ENCODE results near the gene CCNQ.
A peak's percentile ranks its signal among the peaks of the same experiment; 100 is the strongest.
"Not testable (repeated sequence)": the region's sequence is repeated elsewhere in the genome, so short reads cannot be mapped to it uniquely, and the experiment has no call there.

The CCNQ gene

DNA sequence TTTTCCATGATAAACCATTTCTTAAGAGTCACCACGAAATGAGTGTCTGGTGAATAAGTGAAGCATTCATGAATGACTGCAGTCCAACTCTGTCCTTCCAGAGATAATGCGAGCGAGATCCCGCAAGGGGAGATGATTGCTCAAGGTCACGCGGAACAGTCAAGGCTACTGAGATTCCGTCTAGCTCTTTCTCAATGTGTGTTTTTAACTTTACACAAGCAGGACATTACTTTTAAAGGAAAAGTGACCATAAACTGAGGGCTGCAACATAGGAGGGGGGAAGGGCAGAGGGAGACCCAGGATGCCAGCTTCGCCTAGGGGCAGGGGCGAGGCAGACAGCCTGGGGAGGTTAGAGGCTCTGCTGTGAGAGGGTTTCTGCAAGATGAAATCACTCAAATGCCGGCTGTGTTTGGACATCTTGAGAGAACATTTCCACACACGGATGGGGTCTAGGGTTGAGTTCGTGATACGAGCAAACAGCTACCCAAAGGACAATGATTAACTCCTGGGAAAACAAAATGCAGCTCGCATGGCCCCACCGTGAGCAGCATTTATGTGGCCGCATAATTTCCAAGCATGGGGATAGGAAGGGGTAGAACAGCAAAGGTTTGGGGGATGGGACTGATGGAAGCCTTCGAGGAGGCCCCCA lies 23.8 kb upstream of the CCNQ start:
- DNase-seq: no peak

DNA sequence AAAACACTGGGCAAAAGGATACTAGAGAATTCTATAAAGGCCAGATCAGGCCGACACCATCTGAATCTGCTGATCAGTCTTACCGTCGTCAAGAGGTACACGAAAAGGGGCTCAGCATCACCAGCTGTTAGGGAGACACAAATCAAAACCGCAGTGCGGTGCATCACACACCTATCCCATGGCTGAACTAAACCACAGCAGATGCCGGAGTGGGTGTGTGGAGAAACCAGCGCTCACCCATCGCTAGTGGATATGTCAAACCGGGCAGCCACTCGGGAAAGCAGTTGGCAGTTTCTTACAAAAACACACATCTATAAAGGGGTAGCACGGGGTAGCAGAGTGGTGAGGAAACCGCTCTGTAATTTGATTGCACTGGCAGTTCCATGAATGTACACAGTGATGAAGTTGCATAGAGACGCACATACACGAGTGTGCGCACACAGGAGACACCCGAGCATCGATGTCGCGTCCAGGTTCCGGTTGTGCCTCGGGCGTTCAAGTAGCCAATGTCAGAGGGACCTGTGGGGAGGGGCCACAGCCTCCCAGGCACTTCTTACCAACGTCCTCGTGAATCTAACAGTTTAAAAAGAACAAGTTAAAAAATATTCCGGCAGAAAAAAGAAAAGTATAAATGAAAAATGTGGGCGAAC lies 23.1 kb upstream of the CCNQ start:
- DNase-seq: no peak

DNA sequence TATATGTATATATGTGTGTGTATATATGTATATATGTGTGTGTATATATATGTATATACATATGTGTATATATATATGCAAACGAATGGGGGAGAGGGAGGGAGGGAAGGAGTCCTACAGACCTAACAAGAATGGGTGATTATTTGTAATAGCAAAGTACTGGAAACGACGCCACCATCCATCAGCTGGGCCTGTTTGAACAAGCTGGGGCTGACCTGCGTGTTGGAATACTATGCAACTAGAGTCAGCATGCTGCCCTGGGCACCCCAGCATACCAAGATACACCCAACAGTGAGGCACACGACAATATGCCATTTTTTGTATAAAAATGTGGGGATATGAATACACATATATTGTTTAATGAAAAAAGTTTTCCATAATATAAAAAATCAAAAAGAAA lies 21.6 kb upstream of the CCNQ start:
- DNase-seq: no peak

- DNase-seq: no peak
These were observed 15.9 kb upstream of the CCNQ start for GRCh38 chrX:153614818-153615217.

DNA sequence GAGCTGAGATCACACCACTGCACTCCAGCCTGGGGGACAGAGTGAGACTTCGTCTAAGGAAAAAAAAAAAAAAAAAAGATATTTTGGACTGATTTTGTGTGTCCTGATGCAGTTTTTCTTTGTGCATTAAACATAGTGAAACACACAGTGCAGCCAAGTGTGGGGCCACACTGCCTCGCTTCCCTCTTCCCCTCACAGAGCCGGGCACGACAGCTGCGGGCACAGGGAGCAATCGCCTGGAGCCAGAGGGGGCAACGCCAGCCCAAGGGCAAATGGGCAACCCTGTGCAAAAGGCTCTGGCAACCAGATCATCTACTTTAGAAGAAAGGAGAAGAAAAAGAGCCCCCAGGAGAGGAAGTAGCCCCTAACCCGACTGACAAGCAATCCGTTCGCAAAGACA lies 13.5 kb upstream of the CCNQ start:
- no peak for DNase-seq

GRCh38 chrX:153611298-153612095 lies 12.6 kb upstream of the CCNQ start:
- no peak for DNase-seq

- DNase-seq: no peak
These were observed 11.9 kb upstream of the CCNQ start for GRCh38 chrX:153610836-153611213.

GRCh38 chrX:153609917-153610835 lies 11.2 kb upstream of the CCNQ start:
- DNase-seq: no peak

GRCh38 chrX:153608806-153609205 lies 9.9 kb upstream of the CCNQ start:
- no peak for DNase-seq

DNA sequence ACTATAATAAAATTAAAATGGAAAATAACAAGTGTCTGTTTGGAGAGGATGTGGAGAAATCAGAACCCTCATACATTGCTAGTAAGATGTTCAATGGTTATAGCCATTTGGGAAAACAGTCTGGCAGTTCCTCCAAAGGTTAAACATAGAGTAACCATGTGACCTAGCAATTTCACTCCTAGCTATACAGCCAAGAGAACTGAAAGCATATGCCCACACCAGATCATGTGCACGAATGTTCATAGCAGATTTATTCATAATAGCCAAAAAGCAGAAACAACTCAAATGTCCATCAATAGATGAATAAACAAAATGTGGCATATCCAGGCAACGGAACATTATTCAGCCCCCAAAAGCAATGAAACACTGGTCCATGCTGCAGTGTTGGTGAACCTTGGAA lies 9.4 kb upstream of the CCNQ start:
- no peak for DNase-seq

DNA sequence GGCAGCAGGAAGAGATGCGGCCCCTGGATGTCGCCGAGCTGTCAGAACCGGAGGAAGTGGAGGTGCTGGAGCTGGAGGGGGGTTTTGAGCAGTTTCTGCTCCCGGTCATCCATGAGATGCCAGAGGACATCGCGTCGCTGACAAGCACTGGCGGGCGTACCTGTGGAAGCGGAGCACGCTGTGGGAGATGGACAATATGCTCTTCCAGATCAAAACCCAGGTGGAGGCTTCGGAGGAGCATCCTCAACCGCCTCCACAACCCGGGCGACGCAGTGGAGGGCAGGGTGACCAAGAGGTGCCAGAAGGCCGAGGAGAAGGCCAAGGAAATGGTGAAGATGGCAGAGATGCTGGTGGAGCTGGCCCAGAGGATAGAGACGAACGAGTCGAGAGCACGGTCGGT lies 7.6 kb upstream of the CCNQ start:
- no peak for DNase-seq

DNA sequence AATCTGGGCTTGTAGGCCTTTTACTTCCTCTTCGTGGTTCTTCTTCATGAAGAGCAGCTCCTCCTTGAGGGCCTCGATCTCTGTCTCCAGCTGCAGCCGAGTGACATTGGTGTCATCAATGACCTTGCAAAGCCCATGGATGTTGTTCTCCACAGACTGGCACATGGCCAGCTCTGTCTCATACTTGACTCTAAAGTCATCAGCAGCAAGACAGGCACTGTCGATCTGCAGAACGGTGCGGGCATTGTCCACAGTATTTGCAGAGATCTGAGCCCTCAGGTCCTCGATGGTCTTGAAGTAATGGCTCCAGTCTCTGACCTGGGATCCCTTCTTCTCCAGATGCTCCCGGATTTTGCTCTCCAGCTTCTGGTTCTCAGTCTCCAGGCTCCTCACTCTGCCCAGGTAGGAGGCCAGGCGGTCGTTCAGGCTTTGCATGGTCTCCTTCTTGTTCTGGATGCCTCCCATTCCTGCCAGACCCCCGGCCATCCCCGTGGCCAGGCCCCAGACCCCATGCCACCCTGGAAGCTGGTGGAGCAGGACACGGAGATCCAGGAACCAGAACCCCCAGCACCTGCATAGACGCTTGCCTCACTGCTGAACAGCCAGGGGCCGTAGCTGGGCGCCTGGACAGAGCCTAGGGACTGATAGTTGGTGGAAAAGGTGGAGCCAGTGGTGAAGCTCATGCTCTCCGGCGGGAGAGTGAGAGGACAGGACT lies 5.9 kb upstream of the CCNQ start:
- not testable (repeated sequence) for DNase-seq

DNA sequence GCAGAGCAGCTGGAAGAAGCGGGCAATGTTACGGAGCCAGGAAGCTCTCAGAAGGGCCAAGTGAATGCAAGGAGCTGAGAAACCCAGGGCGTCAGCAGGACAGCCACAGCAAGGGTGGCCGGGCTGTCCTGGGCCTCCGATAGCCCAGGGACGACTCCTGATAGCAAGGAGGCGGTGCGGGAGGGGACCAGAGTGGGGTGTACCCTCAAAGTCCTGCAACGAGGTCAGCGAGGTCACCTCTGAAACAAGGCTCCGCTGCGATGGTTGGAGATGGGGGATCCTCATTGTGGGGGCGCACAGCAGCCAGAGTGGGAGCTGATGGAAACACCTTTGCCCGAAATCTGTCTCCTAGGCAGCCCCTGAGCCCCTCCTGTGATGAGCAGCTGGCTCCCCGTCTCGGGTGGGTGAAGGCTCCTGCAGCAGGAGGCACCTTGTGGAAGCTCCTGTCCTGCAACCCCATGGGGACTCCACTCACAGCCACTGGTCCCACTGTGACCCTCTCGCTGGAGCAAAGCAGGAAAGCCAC lies 4.3 kb upstream of the CCNQ start:
- DNase-seq: no peak

DNA sequence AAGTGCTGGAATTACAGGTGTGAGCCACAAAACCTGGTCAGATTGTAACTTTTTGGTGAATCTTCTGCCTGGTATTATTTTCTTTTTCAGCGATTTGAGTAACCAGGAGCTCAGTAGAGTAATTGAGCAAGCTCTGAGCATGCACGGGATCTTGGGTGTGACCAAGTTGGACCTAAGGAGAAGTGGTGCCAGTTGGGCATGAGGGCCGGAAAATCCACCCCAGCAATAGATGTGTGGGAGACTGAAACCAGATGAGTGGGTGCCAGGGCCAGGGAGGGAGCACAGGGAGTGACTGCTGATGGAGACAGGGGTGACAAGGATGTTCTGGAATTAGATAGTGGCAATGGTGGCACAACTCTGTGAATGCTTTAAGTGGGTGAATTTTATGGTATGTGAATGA lies 3.7 kb upstream of the CCNQ start:
- no peak for DNase-seq

GRCh38 chrX:153601511-153602110 lies 2.7 kb upstream of the CCNQ start:
- no peak for DNase-seq

DNA sequence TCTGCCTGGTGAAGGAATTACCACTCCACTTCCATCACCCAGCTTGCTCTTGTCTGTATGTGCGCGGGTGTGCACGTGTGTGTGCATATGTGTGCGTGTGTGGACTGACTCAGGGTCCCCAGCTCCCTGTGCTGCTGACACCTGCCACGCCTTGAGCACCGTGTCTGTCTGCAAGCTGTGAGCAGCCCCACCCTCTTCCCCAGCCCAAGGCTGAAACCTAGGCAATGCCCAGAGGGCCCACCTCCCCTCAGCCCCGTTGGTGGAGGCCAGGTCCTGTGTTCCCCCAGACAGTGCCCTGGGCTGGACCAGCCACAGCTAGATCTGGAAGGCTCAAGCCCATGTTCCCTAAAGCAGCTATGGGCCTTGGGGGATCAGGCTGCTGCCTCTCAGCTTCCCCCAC lies 2.0 kb upstream of the CCNQ start:
- DNase-seq: no peak

DNA sequence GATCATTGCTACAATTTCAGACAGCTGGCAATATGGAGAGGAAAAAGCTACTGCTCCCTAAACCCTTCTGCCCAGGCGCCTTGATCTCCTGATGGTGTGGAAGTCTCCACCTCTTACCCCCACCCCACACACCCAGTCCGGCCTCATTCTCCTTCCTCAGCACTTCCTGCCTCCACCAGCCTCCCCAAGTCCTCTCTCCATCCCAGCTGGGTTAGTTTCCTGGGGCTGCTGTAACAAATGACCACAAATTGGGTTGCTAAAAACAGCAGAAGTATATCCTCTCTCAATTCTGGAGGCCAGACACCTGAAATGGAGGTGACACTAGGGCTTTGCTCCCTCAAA lies 1.1 kb upstream of the CCNQ start:
- DNase-seq: no peak

- peak; percentile 35 for DNase-seq
These were observed 473 bp upstream of the CCNQ start for GRCh38 chrX:153599192-153600031.

DNA sequence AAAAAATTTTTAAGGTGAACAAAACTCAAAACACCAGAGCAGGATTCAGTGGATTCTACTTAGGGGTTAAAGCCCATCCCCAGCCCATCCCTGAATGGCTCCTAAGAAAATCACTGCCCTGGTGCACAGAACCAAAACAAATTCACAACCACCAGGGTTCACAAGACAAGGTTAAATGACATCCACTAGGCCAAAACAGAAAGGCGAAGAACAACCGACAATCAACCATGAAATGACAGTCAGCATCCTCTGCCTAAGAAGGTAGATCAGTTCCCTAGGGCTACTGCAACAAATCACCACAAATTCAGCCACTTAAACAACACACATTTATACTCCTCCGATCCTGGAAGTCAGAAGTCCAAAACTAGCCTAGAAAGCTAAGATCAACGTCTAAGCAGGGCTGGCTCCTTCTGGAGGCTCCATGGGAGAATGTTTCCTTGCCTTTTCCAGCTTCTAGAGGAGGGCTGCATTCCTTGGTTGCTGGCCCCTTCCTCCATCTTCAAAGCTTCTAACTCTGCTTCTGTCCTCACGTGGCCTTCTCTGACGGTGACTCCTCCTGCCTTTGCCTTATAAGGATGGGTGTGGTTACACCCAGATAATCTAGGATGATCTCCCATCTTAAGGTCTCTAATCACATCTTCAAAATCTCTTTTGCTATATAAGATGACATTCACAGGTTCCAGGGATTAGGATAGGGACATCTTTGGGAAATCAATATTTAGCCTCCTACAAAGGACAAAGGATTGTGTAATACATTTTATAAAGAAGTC lies 1.8 kb downstream of the CCNQ start:
- DNase-seq: no peak

All from SHP77 treated with DMSO at 0.1 percent for 48 hours (cell line).